HG03439 (cell line): ENCODE results near the gene TMEM213.

Experiments
- ATAC-seq: cut with Tn5 transposase; IDR thresholded peaks from one replicate; pipeline ENCODE4 v1.9.1; 2021; ENCODE audit warnings: mild to moderate bottlenecking, moderate library complexity; ENCODE audit not compliant: unreplicated experiment

Gene TMEM213

GRCh38 chr7:138837627-138838026 is 39.8 kb downstream of the TMEM213 start:
- no peak for ATAC-seq

- no peak for ATAC-seq
Measured at GRCh38 chr7:138838166-138838565, 40.4 kb downstream of the TMEM213 start.

GRCh38 chr7:138842111-138842510 is 44.3 kb downstream of the TMEM213 start:
- no peak for ATAC-seq

GRCh38 chr7:138843632-138844580 is 46.1 kb downstream of the TMEM213 start:
- no peak for ATAC-seq

- ATAC-seq, result no peak
Measured at GRCh38 chr7:138845711-138846110, 47.9 kb downstream of the TMEM213 start.

- no peak for ATAC-seq
Measured at GRCh38 chr7:138848056-138848980, 50.5 kb downstream of the TMEM213 start.

GRCh38 chr7:138849701-138850100 is 51.9 kb downstream of the TMEM213 start:
- no peak for ATAC-seq

GRCh38 chr7:138852469-138852868 is 54.7 kb downstream of the TMEM213 start:
- ATAC-seq, result no peak

- no peak for ATAC-seq
Measured at GRCh38 chr7:138853448-138853847, 55.7 kb downstream of the TMEM213 start.

- ATAC-seq, result no peak
Measured at GRCh38 chr7:138854115-138854645, 56.4 kb downstream of the TMEM213 start.

GRCh38 chr7:138857728-138858127 is 59.9 kb downstream of the TMEM213 start:
- no peak for ATAC-seq

- no peak for ATAC-seq
Measured at GRCh38 chr7:138861051-138861450, 63.3 kb downstream of the TMEM213 start.

GRCh38 chr7:138863931-138864330 is 66.1 kb downstream of the TMEM213 start:
- no peak for ATAC-seq

GRCh38 chr7:138864667-138865066 is 66.9 kb downstream of the TMEM213 start:
- ATAC-seq, result no peak

GRCh38 chr7:138865843-138866242 is 68.0 kb downstream of the TMEM213 start:
- no peak for ATAC-seq

- ATAC-seq, result no peak
Measured at GRCh38 chr7:138866353-138866752, 68.6 kb downstream of the TMEM213 start.

GRCh38 chr7:138867744-138868143 is 70.0 kb downstream of the TMEM213 start:
- ATAC-seq, result no peak

- no peak for ATAC-seq
Measured at GRCh38 chr7:138868711-138869110, 70.9 kb downstream of the TMEM213 start.

GRCh38 chr7:138869353-138869752 is 71.6 kb downstream of the TMEM213 start:
- ATAC-seq, result no peak

- no peak for ATAC-seq
Measured at GRCh38 chr7:138871065-138871813, 73.4 kb downstream of the TMEM213 start.

- no peak for ATAC-seq
Measured at GRCh38 chr7:138871814-138872090, 74.0 kb downstream of the TMEM213 start.
